Subcutaneous abdominal adipose tissue (tissue), 5 donors: ENCODE data around the gene UTS2R.
"Not testable (repeated sequence)": the region's sequence is repeated elsewhere in the genome, so short reads cannot be mapped to it uniquely, and the experiment has no call there.

Experiments
- H3K27ac ChIP-seq: one replicate; pipeline ENCODE4 v1.7.0; 2013; ENCODE audit warnings: low read depth, mild to moderate bottlenecking, inconsistent platforms, low read length, moderate library complexity
- H3K27me3 ChIP-seq, 5 donors: one replicate each; pipeline ENCODE4 v1.7.0; 2013; ENCODE audit warnings: low read length in 5 of 5, inconsistent platforms in 1 of 5; ENCODE audit not compliant: control insufficient read depth in 5 of 5, insufficient read depth in 4 of 5
- H3K36me3 ChIP-seq, 5 donors: one replicate each; pipeline ENCODE4 v1.7.0; 2013; ENCODE audit warnings: low read length in 5 of 5; ENCODE audit not compliant: control insufficient read depth in 5 of 5, insufficient read depth in 5 of 5
- H3K4me1 ChIP-seq, 5 donors: one replicate each; pipeline ENCODE4 v1.7.0; 2013; ENCODE audit warnings: low read length in 5 of 5, mild to moderate bottlenecking in 3 of 5, moderate library complexity in 1 of 5; ENCODE audit not compliant: control insufficient read depth in 5 of 5, insufficient read depth in 5 of 5
- H3K4me3 ChIP-seq, 5 donors: one replicate each; pipeline ENCODE4 v1.7.0; 2013; ENCODE audit warnings: low read length in 5 of 5, low read depth in 1 of 5
- H3K9ac ChIP-seq, 5 donors: one replicate each; pipeline ENCODE4 v1.7.0; 2013; ENCODE audit warnings: low read length in 5 of 5, mild to moderate bottlenecking in 4 of 5, moderate library complexity in 3 of 5
- H3K9me3 ChIP-seq, 5 donors: one replicate each; pipeline ENCODE4 v1.7.0; 2013; ENCODE audit warnings: low read length in 5 of 5; ENCODE audit not compliant: control insufficient read depth in 5 of 5
- donor health status: healthy.
- donor health status: healthy.
- donor health status: healthy.
- donor health status: healthy.
- donor health status: healthy.

Gene UTS2R

DNA sequence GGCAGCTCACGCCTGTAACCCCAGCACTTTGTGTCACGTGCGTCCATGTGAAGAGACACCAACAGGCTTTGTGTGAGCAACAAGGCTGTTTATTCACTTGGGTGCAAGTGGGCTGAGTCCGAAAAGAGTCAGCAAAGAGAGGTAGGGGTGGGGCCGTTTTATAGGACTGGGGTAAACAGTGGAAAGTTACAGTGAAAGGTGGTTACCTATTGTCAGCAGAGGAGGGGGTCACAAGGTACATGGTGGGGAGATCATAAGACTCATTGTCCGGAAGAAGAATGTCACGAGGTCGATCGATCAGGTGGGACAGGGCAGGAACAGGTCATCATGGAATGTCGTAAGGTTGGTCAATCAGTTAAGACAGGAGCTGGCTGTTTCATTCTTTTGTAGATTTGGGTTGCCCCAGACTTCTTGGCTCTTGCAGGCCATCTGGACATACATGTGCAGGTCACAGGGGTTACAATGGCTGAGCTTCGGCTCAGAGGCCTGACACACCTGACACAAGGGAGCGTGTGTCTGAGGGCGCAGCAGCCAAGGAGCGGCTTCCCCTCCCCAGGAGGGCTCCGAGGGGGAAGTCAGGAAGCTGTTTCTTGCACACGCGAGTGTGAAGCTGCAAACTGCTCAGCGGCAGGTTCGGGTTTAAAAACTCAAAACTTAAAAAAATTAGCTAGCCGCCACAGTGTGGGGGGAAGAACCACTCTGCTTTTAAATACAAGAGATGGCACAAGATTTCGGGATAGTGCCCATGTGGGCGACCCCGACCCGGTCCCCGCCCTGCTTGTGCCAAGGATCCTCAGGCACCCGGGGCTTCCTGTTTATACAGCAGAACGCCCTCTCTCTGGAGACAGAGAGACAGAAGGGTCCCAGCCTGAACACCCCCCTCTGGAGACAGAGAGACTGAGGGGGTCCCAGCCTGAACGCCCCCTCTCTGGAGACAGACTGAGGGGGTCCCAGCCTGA is 24.9 kb upstream of the UTS2R start:
- H3K4me3 ChIP-seq: no peak overlapping the region
- peaks cover 12 to 26% (median 15%) of the 10 kb centered on the region in 5 donors for H3K27me3 ChIP-seq
- no peaks in the 10 kb centered on the region for H3K36me3 ChIP-seq
- peaks cover 0 to 11% (median 5%) of the 10 kb centered on the region in 5 donors for H3K4me1 ChIP-seq
- no peak overlapping the region for H3K27ac ChIP-seq
- no peaks in the 10 kb centered on the region for H3K9me3 ChIP-seq
- no peak overlapping the region for H3K9ac ChIP-seq

- H3K27ac ChIP-seq, H3K4me3 ChIP-seq, H3K9me3 ChIP-seq, H3K36me3 ChIP-seq, H3K9ac ChIP-seq: not testable (repeated sequence)
- H3K4me1 ChIP-seq: peaks cover 0 to 12% (median 5%) of the 10 kb centered on the region in 5 donors
- peaks cover 12 to 26% (median 15%) of the 10 kb centered on the region in 5 donors for H3K27me3 ChIP-seq
Measured at GRCh38 chr17:82347994-82348393, 23.6 kb upstream of the UTS2R start.

DNA sequence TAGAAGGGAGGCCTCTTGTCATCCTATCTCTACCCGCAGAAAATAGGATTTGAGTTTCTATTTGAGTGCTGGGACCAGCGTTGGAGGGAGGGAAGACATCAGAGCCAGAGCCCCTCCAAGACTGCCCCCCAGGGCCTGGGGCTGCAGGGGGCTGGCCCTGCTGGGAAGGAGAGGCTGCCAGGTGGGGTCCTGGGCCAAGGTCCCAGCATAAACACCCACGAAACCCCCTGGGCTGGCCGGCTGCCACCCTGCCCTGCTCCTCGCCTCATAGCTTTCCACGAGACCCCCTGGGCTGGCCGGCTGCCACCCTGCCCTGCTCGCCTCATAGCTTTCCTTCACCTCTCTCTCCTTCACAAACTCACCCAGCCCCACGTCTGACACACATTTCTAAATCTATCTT is 23.1 kb upstream of the UTS2R start:
- H3K4me3 ChIP-seq: no peak overlapping the region
- no peaks in the 10 kb centered on the region for H3K9me3 ChIP-seq
- no peak overlapping the region for H3K9ac ChIP-seq
- peaks cover 0 to 12% (median 5%) of the 10 kb centered on the region in 5 donors for H3K4me1 ChIP-seq
- no peak overlapping the region for H3K27ac ChIP-seq
- H3K36me3 ChIP-seq: no peaks in the 10 kb centered on the region
- H3K27me3 ChIP-seq: peaks cover 12 to 26% (median 18%) of the 10 kb centered on the region in 5 donors

DNA sequence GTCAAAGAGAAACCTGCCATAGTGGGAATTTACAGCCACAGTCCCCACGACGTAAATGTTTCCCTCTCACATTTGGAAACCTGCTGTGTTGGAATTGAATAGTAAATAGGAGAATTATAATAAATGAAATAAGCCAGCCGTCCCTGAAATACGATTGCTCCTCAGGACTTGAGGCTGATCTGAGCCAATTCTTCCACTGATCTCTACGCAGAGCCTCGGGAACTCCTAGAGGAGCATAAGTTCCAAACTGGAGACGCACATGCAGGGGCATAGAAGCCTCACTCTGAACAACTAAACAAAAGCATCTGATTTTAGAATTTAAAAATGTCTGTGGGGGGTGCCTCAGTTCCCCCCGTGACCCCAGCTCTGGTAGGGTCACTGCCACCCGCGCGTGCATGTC is 22.7 kb upstream of the UTS2R start:
- Histone ChIP-seq H3K36me3 (no peaks in the 10 kb centered on the region), H3K9ac (no peak overlapping the region), H3K27me3 (peaks cover 12 to 28% (median 19%) of the 10 kb centered on the region in 5 donors), H3K9me3 (no peaks in the 10 kb centered on the region), H3K4me1 (peaks cover 0 to 12% (median 5%) of the 10 kb centered on the region in 5 donors), H3K4me3 (no peak overlapping the region), H3K27ac (no peak overlapping the region)

GRCh38 chr17:82349287-82349701 is 22.3 kb upstream of the UTS2R start:
- no peak overlapping the region for H3K9ac ChIP-seq
- peaks cover 0 to 12% (median 5%) of the 10 kb centered on the region in 5 donors for H3K4me1 ChIP-seq
- peaks cover 11 to 28% (median 19%) of the 10 kb centered on the region in 5 donors for H3K27me3 ChIP-seq
- no peak overlapping the region for H3K27ac ChIP-seq
- no peaks in the 10 kb centered on the region for H3K9me3 ChIP-seq
- H3K4me3 ChIP-seq: no peak overlapping the region
- no peaks in the 10 kb centered on the region for H3K36me3 ChIP-seq

GRCh38 chr17:82350182-82351030 is 21.2 kb upstream of the UTS2R start:
- H3K36me3 ChIP-seq: no peaks in the 10 kb centered on the region
- no peak overlapping the region for H3K27ac ChIP-seq
- H3K9me3 ChIP-seq: no peaks in the 10 kb centered on the region
- H3K27me3 ChIP-seq: peaks cover 8 to 34% (median 19%) of the 10 kb centered on the region in 5 donors
- peaks cover 0 to 12% (median 5%) of the 10 kb centered on the region in 5 donors for H3K4me1 ChIP-seq
- H3K9ac ChIP-seq: no peak overlapping the region
- no peak overlapping the region for H3K4me3 ChIP-seq

DNA sequence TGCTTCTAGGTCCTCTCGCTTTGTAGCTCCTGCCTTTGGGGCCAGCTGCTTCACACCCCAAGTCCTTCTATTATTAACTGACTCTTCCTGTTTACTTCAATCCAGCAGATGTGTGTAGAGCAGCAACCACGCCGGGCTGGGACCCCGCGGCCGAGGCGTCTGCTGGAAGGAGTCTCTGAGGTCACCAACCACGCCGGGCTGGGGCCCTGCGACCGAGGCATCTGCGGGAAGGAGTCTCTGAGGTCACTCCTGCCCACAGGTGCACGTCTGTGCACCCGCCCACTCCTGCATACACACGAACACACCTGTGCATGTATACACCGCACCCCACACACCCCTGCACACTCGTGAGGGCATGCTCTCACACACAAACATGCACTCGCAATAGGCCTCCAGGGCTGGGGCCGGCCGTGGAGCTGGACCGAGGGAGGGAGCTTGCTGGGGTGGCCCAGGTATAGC is 20.3 kb upstream of the UTS2R start:
- Histone ChIP-seq H3K9ac (no peak overlapping the region), H3K27me3 (peaks cover 12 to 43% (median 26%) of the 10 kb centered on the region in 5 donors), H3K4me3 (no peak overlapping the region), H3K36me3 (no peaks in the 10 kb centered on the region), H3K27ac (no peak overlapping the region), H3K4me1 (peaks cover 0 to 12% (median 5%) of the 10 kb centered on the region in 5 donors), H3K9me3 (no peaks in the 10 kb centered on the region)

DNA sequence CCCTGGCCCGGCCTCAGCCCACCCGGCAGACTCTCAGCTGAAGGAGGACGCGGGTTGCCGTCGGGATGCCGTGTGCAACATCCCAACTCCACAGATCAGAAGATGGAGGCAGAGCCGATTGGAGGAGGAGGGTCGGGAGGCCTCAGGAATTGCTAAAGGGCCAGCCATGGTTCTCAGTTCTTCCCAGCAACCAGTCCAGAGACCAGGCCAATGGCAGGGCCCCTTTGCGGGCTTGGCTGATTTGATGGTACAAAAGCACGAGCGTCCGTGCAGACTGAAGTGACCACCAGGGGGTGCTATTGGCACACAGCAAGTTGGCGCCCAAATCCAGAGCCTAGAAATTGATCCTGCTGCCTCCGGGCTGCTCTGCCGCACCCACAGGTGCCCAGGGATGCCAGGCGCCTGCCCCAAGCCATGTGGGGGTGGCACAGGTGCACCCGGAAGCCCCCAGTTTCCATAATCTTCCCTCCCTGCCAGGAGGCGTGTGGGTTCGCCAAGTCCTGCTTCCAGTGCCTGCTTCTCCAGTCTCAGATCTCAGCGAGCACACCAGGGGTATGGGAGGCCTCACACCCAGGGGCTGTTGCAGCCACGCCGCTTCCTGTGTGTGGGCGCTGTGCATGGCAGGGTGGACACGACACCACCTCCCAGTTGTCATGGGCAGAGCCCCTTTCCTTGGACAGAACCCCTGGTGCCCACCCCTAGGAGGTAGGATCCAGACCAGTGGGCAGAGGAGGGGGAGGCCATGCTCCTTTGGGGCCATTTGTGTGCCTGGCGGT is 19.7 kb upstream of the UTS2R start:
- Histone ChIP-seq H3K4me3 (no peak overlapping the region), H3K36me3 (no peaks in the 10 kb centered on the region), H3K9ac (no peak overlapping the region), H3K9me3 (no peaks in the 10 kb centered on the region), H3K4me1 (peaks cover 0 to 12% (median 5%) of the 10 kb centered on the region in 5 donors), H3K27me3 (peaks cover 15 to 46% (median 32%) of the 10 kb centered on the region in 5 donors), H3K27ac (no peak overlapping the region)

GRCh38 chr17:82353484-82353883 is 18.1 kb upstream of the UTS2R start:
- no peaks in the 10 kb centered on the region for H3K9me3 ChIP-seq
- no peaks in the 10 kb centered on the region for H3K36me3 ChIP-seq
- H3K4me1 ChIP-seq: peaks cover 0 to 12% (median 5%) of the 10 kb centered on the region in 5 donors
- H3K4me3 ChIP-seq: no peak overlapping the region
- no peak overlapping the region for H3K9ac ChIP-seq
- no peak overlapping the region for H3K27ac ChIP-seq
- H3K27me3 ChIP-seq: peaks cover 16 to 51% (median 31%) of the 10 kb centered on the region in 5 donors
